Right atrium auricular region (tissue), 2 donors: ENCODE measurements around the gene SNW1. TPM values are rescaled to one million over a fixed set of nuclear protein-coding genes. Genes with fewer than 3 reads are reported as not detected.
"Not testable (repeated sequence)": the region's sequence is repeated elsewhere in the genome, so short reads cannot be mapped to it uniquely, and the experiment has no call there.

Experiments used
- DNase-seq: peaks from one replicate; pipeline ENCODE4 v3.0.0-alpha.2; 2019; ENCODE audit warnings: low spot score
- H3K27ac ChIP-seq, 2 donors: fragments of 200-600 bp; sonication (generic); 1 replicate in 1 of 2; 2 replicates in 1 of 2; pipeline ENCODE4 v1.5.1; 2016 to 2019
- H3K27me3 ChIP-seq, 2 donors: fragments of 200-600 bp; sonication (generic); one replicate each; pipeline versions ENCODE4 v1.5.1 to v1.6.0; 2017 to 2019
- H3K36me3 ChIP-seq: fragments of 200-600 bp; sonication (generic); one replicate; pipeline ENCODE4 v1.5.1; 2016
- H3K4me1 ChIP-seq, 2 donors: fragments of 200-600 bp; sonication (generic); one replicate each; pipeline versions ENCODE4 v1.5.1 to v1.6.0; 2017 to 2019
- H3K4me3 ChIP-seq, 2 donors: fragments of 200-600 bp; sonication (generic); 1 replicate in 1 of 2; 2 replicates in 1 of 2; pipeline ENCODE4 v1.5.1; 2017 to 2019; ENCODE audit warnings: mild to moderate bottlenecking in 1 of 2, moderate library complexity in 1 of 2
- H3K9me3 ChIP-seq, 2 donors: fragments of 200-600 bp; sonication (generic); one replicate each; pipeline ENCODE4 v1.5.1; 2019
- CTCF ChIP-seq, 2 donors: fragments of 200-600 bp; sonication (generic); IDR thresholded peaks; one replicate each; pipeline ENCODE4 v1.5.1; 2019; ENCODE audit warnings: antibody characterized with exemption in 2 of 2
- total RNA-seq, 2 donors: library from RNA; depleted of rRNA; stranded (reverse); fragments of >200 nt; gene quantifications; one replicate each; pipeline ENCODE4 v1.1.0, GENCODE V29; 2016

Gene SNW1
- total RNA-seq, 2 donors from 2014 or later: 31.7 to 37.1 TPM

- H3K4me1 ChIP-seq: peaks cover 0 to 28% of the 10 kb centered on the region in 2 donors
- no peak for DNase-seq
- H3K27me3 ChIP-seq: no peaks in the 10 kb centered on the region
- no peaks in the 10 kb centered on the region for H3K36me3 ChIP-seq
- TF ChIP-seq CTCF (IDR thresholded peaks at IDR 0.05): no peak
- H3K27ac ChIP-seq: no peak overlapping the region
- H3K9me3 ChIP-seq: no peaks in the 10 kb centered on the region
- H3K4me3 ChIP-seq: no peak overlapping the region
These were observed 2.4 kb upstream of the SNW1 start for GRCh38 chr14:77763316-77763715.

GRCh38 chr14:77761205-77761931 is 412 bp upstream of the SNW1 start:
- TF ChIP-seq CTCF (IDR thresholded peaks at IDR 0.05): peak in 1 of 2 donors; percentile 45
- no peaks in the 10 kb centered on the region for H3K36me3 ChIP-seq
- peak; percentile 79 for DNase-seq
- no peaks in the 10 kb centered on the region for H3K27me3 ChIP-seq
- H3K9me3 ChIP-seq: no peaks in the 10 kb centered on the region
- peak overlapping the region; percentile 81 to 92 for H3K4me3 ChIP-seq
- peaks cover 0 to 42% of the 10 kb centered on the region in 2 donors for H3K4me1 ChIP-seq
- H3K27ac ChIP-seq: peak overlapping the region; percentile 92 to 97

- peaks cover 0 to 31% of the 10 kb centered on the region in 2 donors for H3K4me1 ChIP-seq
- H3K9me3 ChIP-seq: no peaks in the 10 kb centered on the region
- H3K4me3 ChIP-seq: no peak overlapping the region
- no peaks in the 10 kb centered on the region for H3K27me3 ChIP-seq
- no peak for DNase-seq
- no peak for TF ChIP-seq CTCF (IDR thresholded peaks at IDR 0.05)
- H3K36me3 ChIP-seq: peaks cover 57% of the 10 kb centered on the region
- no peak overlapping the region for H3K27ac ChIP-seq
These were observed 8.0 kb downstream of the SNW1 start for GRCh38 chr14:77752799-77753516.

- no peak for TF ChIP-seq CTCF (IDR thresholded peaks at IDR 0.05)
- Histone ChIP-seq H3K9me3 (no peaks in the 10 kb centered on the region), H3K27me3 (no peaks in the 10 kb centered on the region), H3K36me3 (peaks cover 61% of the 10 kb centered on the region), H3K27ac (no peak overlapping the region), H3K4me3 (no peak overlapping the region), H3K4me1 (peaks cover 0 to 27% of the 10 kb centered on the region in 2 donors)
- DNase-seq: no peak
These were observed 8.7 kb downstream of the SNW1 start for GRCh38 chr14:77752266-77752665.

GRCh38 chr14:77747425-77747824 is 13.5 kb downstream of the SNW1 start:
- H3K9me3 ChIP-seq, H3K4me1 ChIP-seq, H3K27me3 ChIP-seq, H3K4me3 ChIP-seq, DNase-seq, H3K27ac ChIP-seq: not testable (repeated sequence)
- peaks cover 35% of the 10 kb centered on the region for H3K36me3 ChIP-seq

- TF ChIP-seq CTCF (IDR thresholded peaks at IDR 0.05): no peak
- H3K36me3 ChIP-seq: peaks cover 31% of the 10 kb centered on the region
- no peaks in the 10 kb centered on the region for H3K4me1 ChIP-seq
- H3K9me3 ChIP-seq: no peaks in the 10 kb centered on the region
- H3K4me3 ChIP-seq: no peak overlapping the region
- no peak overlapping the region for H3K27ac ChIP-seq
- no peak for DNase-seq
- no peaks in the 10 kb centered on the region for H3K27me3 ChIP-seq
These were observed 14.8 kb downstream of the SNW1 start for GRCh38 chr14:77746064-77746702.
